CD4-positive, alpha-beta T cell treated with Interleukin-12 subunit alpha and Interleukin-12 subunit beta, for 1 hour (primary cell): Measurements from ENCODE around the gene SLC26A6.

ENCODE experiments used
- DNase-seq: peaks from one replicate; pipeline ENCODE4 v3.0.0-alpha.2; 2020

SLC26A6 gene, protein sequence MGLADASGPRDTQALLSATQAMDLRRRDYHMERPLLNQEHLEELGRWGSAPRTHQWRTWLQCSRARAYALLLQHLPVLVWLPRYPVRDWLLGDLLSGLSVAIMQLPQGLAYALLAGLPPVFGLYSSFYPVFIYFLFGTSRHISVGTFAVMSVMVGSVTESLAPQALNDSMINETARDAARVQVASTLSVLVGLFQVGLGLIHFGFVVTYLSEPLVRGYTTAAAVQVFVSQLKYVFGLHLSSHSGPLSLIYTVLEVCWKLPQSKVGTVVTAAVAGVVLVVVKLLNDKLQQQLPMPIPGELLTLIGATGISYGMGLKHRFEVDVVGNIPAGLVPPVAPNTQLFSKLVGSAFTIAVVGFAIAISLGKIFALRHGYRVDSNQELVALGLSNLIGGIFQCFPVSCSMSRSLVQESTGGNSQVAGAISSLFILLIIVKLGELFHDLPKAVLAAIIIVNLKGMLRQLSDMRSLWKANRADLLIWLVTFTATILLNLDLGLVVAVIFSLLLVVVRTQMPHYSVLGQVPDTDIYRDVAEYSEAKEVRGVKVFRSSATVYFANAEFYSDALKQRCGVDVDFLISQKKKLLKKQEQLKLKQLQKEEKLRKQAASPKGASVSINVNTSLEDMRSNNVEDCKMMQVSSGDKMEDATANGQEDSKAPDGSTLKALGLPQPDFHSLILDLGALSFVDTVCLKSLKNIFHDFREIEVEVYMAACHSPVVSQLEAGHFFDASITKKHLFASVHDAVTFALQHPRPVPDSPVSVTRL

DNA sequence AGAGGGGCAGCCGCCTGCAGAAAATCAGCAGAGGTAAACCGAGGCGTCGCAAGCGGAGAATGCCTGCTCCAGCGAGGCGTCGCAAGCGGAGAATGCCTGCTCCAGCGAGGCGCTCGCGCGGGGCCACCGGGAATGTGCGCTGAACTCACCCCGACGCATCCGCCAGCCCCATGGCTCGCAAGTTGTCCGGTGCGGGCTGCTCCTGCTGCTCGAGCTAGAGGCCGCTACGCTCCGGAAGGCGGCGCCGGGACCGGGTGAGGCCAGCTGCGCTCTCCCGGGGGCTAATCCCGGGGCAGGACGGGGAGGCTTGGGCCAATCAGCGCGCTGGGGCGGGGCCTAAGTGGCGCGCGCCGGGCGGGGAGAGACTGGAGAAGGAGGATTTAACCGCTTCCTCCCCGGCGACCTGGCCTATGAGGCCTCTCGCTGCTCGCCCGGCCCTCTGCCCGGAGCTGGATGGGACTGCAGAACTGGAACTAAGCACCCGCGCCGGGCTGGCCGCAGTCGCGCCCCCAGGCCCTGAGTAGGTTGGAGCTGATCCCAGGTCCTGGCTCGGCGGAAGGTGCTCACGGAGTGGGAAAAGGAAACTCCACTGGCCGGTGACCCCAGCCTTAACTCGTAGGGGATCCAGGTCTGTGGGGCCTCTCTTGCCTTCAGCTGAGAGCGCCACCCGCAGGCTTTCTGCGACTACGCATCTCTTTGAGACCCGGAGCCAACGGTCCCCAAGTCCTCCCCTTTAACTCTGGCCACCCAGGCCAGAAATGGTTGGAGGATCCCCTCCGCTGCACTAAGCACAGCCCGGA, at the start of gene SLC26A6:
Gene SLC26A6 (minus strand): TSS at position 240 of the 800 bp plus-strand sequence. CDS start 68 bp downstream, at position 172.
- peak; percentile 93 for DNase-seq

DNA sequence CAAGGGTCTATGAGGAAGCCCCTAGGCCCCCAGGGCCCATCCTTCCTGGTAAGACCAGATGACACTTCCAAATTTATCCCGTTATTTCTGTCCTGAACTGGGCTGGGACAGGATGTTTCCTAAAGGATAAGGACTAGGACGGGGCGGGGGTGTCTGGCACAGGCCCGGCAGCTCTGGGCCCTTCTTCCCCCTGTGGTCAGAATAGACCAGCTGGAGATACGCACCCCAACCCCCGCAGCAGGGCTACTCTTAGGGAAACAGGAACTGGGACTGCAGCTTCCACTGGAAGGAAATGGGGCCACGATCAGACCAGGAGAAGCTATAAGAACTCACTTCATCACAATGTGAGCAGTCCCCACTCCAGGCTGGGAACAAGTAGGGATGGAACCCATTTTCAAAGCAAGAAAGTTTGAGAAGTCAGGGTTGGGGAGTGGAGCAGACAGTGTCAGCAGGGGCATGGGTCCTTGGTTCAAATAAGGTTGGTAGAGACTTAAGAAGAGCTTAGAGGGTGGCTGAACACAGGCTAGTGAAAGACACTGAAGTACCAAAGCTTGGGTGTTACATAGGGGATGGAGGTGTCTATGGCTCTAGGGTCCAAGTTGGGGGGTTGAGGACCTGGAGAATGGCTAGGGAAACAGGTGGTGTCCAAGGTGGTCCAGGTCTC, 49.4 kb upstream of the SLC26A6 start:
- DNase-seq, result no peak

DNA sequence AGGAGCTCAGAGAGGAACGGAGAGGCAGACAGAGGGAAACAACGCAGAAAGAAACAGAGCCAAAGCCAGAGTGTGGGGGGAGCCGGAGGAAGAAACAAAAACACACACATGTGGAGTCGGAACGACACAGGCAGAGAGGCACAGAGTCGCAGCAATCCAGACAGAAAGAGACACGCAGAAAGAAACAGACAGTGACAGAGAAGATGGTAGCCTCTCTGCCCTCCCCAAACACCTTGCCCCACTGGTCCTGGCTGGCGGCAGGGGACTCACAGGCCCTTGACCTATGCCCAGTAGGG, 48.7 kb upstream of the SLC26A6 start:
- no peak for DNase-seq

DNA sequence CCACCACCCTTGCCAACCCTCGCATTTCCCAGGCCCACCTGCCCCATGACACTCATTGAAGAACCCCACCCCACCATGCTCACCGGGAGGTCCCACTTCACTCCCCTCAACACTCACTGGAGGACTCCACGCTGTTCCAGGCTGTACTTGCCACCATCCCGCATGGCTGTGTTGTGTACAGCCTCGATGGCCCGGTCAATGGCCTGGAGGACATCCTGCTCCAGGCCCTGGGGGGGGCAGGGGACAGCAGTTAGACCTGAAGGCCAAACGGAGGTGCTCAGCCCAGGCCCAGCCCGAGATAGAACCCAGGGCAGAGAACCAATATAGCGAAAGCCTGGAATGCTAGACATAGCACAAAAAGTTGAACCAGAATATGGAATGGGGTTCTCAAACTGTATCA, 47.5 kb upstream of the SLC26A6 start:
- no peak for DNase-seq

DNA sequence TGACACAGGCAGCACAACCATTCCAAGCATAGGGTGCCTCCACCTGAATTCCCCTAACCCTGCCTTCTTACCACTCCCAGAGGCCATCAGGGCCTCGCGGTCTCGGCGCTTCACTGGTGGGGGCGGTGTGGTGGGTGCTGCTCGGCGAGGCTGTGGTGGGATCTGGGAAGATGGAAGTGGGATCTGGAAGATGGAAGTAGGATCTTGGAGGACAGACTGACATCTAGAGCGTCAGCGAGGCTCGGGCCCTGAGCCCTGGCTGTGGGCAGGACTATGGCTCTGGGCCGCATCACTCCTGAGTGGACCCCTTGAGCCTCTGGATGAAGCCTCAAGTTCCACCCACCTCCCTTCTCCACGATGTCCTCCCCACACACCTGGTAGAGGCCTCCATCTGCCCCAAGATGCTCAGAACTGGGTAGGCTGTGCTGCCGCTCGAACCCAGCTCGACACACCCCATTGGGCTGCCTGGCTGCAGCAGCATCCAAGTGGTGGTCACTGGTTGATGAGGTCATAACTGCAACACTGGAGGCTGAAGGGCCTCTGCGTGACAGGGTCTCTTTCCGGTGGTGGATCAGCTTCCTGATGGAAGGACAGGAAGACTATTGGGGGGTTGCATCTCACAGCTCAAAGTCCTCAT, 46.8 kb upstream of the SLC26A6 start:
- DNase-seq, result no peak

DNA sequence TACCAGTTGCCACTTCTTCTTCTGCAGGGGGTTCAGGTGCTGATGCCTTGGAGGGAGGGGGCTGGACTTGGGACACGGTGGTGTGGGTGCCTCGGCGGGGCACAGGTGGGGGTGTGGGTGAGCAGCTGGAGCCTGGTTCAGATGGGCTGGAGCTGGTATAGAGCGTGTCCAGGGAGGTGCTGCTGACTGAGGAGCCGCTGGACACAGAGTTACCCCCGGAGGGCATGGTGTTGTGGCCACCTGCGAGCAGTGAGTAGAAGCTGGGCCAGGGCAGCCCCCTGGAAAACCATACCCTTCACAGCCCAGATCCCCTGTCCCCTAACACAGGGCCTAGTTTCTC, 46.2 kb upstream of the SLC26A6 start:
- no peak for DNase-seq

DNA sequence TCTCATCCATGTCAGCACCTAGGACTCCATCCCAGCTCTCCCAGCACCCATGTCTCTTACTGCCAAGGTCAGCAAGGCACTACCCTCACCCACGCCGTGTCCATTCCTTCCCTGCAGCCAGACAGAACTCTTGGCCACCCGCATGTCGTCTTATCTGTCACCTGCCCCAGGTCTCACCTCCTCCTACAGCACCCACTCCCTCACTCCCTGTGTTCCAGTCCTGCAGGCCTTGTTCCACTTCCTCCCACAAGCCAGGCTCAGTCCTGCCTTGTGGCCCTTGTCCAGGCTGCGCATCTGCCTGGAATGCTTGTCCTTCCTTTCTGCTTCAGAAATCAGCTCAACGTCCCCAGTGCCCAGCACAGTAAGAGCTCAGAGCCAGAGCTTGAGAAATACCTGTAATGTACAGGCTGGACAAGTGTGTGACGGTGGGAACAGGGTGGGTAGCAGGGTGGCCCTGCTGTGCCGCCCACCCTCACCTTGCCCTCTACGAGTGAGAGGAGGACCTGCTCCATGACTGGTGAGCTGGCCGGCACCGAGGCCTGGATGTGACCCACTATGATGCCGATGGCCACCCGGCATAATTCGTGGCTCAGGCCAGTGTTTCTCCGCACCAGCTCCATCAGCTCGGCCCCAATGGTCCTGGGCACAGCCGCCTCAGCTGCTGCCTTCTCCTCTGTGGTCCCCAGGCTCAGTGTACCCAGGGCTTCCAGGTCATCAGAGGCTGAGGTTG, 45.7 kb upstream of the SLC26A6 start:
- DNase-seq, result no peak

DNA sequence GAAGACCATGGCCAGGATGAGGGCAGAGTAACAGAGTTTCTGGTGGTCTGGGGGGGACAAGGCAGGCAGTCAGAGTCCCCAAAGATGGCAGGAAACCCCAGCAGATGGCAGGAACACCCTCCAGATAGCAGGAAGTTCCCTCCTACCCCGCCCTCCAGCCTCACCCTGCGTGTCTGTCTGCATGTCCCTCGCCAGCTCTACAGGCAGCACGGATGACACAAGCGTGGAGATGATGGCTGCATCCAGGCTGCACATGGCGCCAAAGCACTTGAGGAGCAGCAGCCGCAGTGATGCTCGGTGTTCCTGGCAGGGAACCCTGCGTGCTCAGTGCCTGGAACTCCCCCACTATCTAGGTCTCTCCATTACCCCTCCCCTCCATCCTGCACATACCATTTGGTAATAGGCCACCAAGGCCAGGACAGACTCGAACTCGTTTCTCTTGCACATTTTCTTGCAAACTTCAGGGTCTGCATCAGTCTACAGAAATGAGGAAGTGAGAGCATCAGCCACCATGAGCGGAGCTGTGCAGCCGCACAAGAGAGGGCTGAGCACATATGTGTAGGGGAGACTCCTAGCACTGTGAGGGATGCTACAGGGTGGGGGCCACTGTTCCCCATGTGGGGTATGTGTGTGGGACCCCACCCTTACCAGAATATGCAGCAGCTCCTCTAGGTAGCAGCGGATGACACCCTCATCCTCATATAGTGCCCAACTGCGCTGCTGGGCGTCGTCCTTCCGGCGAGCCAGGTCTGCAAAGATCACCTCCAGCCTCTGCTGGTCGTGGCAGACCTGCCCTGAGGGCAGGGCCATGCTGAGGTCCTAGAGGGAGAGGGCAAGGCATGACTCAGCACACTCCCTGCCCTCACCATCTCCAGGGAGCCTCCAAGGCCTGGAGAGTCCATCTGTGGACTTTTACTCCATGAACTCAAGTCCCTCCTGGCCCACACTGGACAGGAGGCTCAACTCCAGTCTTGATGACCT, 44.4 kb upstream of the SLC26A6 start:
- no peak for DNase-seq

DNA sequence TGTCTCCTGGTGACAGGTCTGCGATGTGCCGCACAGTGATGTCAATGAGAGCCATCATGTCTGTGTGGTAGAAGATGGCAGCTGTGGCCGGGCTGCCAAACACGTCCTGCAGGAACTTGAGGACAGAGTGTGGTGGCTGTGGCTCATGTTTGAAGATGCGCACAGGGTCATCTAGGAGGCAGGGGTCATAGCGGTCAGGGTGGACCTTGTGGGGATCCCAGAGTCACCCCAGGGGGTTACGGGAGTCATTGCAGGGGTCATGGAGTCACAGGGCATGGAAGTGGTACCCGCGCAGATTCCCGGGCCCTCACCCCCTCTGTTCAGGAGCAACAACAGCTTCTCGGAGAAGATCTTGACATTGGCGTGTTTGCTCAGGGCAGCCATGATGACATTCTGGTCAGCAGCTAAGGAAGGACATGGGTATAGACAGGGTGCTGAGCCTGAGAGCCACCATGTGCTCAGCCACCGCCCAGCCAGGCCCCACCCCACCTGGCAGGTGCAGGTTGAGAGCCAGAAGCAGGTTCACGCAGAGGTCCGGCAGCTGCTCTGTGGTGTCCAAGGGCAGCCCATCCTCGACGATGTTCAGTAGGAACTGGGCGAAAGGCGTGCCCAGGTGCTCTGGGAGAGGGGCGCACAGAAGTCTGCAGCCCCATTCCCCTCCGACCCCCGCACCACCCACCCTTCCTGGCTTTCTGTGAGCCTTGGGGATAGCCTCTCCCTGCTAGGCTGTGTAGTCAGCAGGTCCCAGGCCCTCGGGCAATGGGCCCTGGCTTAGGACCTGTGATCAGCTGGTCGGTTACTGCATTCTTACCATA, 43.5 kb upstream of the SLC26A6 start:
- DNase-seq, result no peak

DNA sequence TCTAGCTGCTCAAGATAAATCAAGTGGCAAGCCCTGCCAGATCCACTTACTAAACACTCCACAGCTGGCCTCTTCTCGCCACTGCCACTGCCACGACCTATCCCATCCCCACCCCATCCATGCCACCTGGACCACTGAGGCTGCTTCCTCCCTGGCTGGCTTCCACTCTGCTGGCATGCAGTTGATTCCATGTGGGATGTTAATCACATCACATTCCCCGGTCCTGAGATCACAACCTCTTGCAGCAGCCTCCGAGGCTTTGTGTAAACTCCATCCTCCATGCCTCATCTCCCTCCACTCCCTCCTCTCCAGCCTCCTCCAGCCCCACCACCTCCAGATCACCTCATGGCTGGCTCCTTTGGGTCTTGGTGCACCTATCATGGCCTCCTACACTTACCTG, 42.8 kb upstream of the SLC26A6 start:
- DNase-seq, result no peak

DNA sequence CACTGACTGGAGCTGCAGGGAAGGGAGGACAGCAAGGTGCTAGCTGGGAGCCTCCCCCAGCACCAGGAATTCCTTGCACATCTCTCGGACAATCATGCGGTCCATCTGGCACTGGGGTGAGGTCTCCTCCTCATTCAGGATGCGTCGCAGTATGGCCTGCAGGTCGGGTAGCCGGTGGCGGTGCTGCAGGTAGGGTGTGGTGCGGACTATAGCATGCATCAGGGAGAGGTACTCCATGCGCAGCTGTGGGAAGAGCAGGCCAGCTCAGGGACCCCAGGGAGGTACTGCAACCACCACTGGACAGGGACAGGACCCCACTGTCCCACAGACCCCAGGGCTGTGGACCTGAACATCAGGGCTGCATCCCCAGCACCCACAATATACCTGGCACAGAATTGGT, 39.2 kb upstream of the SLC26A6 start:
- DNase-seq, result no peak

DNA sequence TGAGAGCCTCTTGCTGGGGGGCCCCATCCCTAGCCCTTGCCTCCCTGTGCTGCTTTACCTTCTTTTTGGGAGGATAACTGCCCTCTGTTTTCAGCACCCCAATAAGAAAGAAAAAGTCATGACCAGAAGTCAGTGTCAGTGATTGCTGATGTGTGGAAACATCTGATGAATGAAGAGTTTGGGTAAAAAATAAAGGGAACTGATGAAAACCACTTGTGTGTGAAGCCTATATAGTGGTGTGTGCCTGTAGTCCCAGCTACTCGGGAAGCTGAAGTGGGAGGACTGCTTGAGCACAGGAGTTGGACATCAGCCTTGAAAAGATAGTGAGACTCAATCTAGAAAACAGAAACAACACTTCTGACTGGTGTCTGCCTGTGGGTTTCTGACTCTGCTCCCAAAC, 37.3 kb upstream of the SLC26A6 start:
- no peak for DNase-seq

DNA sequence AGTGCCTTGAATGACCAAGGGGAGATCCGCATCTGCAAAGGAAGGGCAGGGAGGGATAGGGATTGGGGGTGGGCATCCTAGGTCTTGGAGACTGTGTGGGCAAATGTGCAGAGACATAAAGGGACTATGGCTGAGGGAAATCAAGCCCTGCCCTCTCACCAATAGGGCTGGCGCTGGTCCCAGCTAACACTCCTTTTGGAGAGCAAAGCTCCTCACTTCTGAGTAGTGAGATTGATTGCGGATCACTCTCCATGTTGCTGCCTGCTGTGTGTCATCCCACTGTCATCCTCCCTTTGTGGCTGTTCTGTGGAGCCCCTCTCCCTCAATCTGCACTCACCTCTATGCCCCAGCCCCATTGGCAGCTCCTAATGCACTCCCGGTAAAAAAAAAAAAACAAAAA, 29.7 kb upstream of the SLC26A6 start:
- no peak for DNase-seq

DNA sequence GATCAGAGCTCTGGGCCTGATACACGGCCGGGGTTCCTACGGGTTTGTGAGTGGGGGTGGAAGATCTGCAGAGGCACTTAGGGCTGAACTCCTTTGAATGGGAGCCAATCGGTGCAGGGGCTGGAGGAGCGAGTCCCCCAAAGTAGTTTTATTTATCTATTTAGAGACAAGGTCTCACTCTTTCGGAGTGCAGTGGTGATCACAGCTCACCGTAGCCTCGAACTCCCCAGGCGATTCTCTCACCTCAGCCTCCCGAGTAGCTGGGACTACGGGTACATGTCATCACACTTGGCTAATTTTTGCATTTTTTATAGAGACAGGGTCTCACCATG, 29.0 kb upstream of the SLC26A6 start:
- no peak for DNase-seq

DNA sequence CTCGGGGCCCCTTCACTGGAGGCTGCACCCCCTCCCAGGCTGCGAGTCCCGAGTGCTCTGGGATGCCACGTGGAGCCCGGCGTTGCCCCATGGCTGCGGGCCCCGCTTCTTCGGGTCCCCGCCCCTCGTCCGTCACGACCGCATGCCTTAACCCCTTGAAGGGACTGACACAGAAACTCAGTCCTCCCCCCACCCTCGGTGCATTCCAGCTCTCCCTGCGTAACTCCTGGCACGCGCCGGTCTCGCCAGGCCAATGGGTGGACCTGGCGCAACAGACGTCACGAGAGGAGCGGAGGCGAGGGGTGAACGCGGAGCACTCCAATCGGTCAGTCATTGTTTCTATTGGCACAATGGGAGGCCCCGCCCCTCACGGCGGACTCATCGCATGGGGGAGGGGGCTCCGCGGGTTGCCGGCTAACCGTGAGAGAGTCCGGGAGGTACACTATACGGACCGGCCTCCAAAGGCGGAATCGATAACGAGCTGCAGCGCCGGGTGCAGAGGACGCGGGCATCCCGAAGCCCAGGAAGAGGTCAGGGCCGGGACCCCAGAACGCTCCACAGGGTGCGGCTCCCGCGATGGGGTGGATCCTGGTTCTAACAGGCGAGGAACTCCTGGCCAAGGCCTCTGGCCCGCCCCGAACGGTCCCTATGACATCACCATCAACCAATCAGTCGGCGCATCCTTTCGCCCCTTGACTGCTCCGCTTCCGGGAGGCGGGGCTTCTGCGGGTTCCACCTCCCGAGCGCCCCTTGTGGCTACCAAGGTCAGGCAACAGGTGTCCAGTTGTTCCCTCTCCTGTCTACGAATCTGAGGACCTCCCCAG, 28.4 kb upstream of the SLC26A6 start:
- peak; percentile 91 for DNase-seq

DNA sequence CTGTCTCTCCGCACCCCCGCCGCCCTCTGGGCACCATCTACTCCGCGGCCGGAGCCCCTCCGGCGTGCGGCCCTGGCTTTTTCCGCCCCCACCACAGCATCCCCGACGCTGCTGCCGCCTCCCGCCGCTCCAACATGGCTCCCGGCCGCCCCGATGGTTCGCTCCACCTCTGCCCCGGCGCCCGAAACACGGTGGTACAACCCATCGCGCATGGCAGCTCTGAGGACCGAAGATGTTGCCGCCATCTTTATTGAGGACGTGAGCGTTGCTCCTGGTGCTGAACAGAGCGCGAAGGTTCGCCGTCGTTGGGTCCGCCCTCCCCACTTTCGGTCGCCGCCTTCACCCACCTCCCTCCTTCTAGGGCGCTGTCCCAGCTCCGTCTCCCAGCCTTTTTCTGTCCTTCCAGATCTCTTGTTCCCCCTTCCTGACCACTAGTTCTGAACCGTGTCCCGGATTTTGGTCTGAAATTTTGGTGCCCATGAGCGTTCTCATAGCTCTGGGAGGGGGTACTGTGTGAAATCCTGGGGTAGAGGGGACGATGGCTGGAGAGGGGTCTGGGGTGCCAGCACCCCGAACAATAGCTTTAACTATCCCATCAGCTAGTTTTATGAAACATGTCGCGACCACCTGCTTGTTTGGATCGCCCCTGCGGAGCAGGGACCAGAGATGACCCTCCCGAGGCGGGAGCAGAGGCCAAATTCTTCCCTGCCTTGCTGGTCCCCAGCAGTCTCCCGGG, 27.7 kb upstream of the SLC26A6 start, which contains the start of gene CELSR3:
Gene CELSR3 (minus strand): TSS at position 134 of the 736 bp plus-strand sequence. CDS start 252 bp downstream, outside the sequence.
- peak; percentile 74 for DNase-seq

DNA sequence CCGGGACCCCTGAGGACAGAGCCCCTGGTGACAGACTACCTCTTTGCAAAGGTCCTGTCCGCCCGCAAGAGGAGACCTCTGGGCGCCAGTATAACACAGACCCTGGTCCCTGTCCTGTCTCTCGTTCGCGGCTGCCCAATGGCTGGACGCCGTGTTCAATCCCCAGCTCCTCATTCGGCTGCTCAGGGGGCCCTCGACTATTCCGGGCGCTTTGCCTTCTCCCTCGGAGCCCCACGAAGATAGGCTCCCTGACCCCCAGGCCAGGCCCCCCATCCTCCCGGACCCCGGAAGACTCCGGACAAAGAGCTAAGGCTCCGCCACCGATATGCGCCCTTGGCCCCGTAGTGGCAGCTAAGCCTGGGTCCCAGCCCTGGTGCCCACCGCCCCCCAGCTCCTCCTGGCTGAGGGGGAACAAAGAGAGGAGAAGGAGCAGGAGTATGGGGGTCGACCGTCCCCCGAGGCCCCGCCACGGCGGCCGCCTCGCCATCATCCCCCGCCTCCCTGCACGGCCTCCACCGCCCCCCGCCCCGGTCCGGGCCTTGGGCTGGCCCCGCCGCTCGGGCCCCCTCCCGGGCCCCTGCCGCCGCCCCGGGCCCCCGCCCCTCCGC, 27.0 kb upstream of the SLC26A6 start:
- no peak for DNase-seq
